ENCODE data around the gene RPL10A.
A peak's percentile ranks its signal among the peaks of the same experiment; 100 is the strongest.

The RPL10A gene

DNA sequence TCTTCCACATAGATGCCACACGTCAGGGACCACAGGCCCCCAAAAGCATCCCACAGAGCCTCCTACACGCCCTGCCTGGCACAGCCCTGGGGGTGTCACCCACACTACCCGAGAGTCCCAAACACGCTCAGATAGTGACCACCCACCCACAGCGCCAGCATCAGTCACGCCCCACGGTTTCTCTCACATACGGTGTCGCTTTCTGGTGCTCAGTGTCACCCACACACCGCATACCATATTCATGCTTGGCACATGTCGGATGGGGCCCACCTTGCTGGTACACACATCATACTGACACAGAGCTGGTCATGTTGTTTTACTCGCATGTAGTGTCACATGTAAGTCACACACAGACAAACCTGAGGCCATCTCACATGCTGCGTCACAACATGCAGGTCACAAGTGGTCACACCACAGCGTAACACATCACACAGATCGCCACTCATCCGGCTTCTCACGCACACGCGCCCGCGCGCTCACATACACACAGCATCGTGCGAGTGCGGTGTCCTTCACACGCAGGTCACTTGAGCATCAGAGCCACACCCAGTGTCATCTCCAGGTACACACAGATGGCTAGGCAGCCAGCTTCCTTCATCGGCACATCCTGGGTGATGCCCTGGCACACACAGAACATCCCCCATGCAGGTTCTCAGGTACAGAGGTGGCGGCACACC is 25.2 kb downstream of the RPL10A start:
- DNase-seq = no peak

DNA sequence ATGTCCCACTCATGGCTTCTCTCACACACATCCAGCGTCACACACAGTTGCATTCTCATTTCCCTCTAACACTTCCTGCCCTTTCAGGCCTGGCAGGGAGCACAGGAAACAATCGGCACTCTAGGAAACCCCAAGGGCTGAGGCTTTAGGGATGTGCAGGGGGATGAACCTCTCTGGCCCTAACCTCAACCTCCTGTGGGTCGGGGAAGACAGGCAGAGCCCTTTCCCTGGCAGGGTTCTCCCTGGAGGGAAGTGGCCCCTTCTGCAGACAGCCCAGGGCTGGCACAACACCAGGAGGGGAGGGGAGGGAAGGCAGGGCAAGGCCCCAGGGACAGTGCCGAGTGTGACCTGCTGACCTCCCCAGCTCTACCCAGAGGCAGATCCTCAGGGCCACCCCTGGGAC is 26.0 kb downstream of the RPL10A start:
- DNase-seq = no peak

DNA sequence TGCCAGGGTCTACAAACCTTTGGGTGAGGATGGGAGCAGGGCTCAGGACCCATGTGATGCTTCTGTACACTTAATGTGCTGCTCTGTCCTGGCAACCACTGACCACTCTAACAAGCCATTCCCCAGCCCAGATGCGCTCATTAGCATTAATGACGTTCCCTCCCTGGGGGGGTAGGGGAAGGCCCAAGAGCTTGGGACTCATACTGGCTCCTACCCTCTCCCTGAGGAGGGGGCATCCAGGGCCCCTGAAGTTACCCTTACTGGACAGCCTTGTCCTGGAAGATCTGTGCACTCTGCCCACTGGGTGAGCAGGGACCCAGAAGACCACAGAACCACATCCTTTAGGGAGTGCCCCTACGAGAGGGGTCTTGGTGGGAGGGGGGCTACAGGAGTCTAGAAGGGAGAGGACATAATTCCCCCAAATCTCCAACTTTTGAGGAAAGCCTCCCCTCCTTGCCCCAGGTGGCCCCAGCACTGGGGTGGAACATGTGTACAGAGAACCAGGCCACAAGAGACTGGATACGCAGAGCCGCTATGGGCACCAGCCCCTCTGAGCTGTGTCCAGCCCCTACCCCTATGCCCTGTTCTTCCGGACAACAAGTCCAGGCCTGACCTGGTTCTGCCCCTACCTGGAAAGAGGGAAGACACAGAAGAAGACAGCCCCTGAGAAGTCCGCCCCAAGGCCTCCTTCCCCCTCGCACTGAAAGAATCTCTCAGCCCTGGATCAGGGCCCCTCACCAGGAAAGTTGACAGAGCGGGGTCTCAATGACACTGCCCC is 27.2 kb downstream of the RPL10A start:
- DNase-seq = no peak

DNA sequence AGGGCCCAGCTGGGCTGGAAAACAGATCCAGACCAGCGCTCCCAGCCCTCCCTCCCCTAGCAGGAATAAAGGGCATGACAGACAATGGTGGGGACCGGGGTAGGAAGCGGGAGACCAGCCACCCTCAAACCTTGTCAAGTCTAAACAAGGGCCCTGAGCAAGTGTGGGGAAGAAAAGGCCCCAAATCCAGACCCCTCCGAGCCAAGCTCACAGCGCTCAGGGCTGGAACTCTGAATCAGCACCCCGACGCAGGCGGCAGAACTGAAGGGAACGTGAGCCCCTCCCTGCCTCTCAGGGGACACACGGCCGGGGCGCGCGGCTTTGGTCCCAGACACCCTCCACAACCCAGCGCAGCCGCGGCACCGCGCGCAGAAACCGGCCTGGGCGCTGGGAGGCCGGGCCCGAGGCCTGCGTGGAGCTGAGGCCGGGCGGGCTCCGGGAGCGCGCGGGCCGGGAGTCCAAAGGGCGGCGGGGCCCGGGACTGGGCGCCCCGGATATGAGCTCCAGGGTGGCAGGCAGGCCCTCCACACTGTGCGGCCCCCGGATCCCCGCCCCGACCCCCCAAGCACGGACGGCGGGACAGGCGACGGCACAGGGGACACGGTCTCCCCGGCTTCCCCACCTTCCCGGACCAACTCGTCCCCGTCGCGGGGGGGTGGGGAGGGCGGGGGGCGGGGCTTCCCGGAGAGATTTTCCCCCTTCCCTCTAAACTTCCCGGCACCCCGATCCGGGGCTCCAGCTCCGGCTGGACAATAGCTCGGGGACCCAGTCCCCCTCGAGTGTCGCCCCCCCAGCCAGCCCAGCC is 28.0 kb downstream of the RPL10A start:
- no peak for DNase-seq

DNA sequence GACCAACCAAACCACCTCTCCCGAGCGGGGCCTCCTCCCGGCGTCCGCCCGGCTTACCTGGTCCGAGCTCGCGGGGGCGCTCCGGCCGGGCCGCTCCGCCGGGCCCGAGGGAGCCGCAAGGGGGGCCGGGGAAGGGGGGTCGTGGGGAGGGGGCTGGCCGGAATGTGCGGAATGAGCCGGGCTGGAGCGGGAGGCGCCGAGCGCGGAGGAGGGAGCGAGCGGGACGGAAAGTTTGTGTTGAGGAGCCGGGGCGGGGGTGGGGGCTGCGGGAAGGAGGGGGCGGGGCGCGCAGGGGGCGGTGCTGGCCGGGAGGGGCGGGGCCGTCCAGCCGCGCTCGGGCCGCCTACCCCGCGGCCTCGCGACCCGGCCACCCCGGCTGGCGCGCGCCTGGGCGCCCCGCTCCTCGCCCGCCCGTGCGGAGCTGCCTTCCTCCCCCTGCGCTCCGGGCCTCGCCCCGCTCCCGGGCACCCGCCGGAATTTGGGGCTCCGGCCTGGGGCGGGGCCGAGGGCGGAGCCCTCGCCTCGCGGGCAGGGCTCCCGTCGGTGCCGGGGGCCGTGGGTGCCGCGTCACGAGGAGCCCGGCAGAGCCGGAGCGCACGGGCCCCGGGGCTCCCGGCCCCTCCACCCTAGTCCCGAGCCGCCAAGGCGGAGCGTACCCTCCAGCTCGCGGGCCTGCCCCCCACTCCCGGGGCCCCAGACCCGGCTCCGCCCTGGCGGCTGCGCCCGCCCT is 28.8 kb downstream of the RPL10A start, which contains the start of gene TEAD3:
Gene TEAD3, minus strand, starts transcription at position 239 of the 730 bp plus-strand sequence.
- peak; percentile 32 for DNase-seq

DNA sequence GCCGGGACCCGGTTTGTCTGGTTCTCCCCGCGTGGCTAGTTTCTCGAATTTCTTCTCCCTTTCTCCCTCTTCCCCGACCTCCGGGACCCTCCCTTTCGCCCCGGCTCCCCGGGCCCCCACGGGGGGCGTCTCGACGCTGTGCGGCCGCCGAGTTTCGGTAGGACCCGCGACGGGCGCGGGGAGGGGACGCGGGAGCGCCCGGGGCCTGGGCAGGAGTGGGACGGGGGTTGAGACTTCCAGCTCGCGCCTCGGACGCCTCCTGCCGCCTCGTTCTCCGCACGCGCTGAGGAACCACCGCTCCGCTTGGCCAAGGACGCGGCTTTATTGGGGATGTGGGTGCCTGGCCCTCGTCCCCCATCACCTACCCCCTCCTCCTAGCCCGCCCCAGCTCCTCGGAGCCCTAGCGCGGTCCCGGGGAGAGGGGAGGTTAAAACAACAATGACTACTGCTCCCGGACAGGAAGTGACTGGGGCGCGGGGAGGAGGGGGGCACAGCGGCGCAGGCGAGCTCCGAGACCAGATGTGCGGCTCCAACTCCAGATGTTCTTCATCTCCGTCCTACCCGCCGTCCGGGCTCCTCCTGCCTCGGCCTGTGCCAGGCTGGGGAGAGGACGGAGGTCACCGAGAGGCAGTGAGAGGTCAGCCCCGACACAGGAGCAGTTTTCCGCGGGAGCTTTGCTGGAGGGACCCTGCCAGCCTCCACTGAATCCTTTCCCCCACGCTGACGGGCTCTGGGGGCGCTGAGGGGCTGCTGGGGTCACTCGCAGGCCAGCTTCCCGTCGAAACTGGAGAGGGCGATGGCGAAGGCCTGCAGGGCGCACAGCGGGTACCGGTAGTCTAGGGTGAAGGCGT is 29.6 kb downstream of the RPL10A start:
- peak; percentile 24 for DNase-seq

DNA sequence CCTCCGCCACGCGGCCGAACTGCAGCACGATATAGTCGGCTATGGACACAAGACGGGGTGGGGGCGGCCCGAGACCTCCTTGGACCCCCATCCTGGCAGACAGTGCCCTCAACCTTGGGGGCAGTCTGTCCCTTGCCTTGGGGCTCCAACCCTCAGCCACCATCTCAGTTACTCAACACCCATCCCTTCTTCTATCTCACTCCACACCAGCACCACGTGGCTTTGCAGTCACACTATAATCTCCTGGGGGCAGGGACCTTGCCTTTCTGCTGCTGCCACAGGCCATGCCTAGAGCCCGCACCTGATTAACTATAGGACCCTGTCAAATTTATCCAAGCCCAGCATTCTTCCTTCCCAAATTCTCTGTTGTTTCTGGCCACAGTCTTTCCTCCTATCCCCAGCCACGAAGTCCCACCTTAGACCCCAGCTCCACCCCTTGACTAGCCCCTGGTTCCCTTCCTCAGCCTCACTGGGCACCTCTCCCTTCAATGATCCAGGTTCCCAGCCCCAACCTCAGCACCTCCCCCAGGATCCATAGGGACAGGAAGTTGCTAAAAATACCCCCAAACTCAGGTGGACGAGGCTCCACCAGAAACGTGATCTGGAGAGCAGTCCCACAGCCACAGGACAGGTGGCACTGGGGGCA is 30.3 kb downstream of the RPL10A start:
- no peak for DNase-seq

DNA sequence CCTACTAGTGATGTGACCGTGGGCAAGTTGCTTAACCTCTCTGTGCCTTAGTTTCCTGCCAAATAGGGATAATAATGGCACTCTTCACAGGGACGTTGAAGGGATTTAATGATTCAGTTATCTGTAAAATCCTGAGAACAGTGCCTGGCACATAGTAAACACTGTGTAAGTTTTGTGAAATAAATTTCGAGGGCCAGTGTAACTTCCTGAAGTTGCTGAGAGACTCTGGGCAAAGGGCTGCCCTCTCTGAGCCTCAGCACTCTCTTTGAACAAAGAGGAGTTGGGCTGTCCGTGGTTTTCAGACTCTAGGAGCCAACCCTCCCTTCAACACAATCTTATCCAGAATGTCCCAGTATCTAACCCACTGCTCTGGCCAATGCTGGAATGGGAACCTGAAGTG is 31.2 kb downstream of the RPL10A start:
- DNase-seq = no peak

DNA sequence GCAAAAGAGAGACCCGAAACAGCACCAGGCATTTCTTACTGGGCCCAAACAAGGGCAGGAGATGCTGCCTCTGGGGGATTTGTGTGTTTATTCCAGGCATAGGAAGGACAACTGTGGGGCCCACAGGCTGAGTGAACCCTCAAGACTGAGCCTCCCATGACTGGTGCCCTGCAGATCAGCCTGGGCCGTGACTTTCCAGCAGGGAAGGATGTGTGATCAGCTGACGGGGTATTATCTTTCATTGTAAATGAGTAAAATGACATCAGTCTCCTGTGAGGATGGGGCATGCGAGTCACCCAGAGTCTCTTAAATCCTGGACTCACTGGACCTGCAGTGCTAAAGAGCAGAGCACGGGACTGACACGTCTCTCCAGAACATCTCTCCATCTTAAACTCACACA is 32.6 kb downstream of the RPL10A start:
- no peak for DNase-seq

DNA sequence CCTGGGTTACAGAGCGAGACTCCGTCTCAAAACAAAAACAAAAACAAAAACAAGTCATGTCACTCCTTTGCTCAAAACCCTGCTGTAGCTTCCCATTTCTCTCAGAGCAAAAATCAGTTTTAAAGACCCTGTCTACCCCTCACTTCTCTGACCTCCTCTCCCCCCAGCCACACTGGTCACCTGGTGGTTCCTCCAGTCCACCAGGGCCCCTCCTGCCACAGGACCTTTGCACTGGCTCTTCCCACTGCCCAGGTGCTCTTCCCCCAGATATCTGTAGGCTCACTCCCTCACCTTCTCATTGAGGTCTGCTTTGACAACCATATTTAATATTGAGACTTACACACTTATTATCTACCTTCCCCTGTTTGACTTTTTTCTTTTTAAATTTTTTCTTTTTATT is 33.6 kb downstream of the RPL10A start:
- DNase-seq = no peak

DNA sequence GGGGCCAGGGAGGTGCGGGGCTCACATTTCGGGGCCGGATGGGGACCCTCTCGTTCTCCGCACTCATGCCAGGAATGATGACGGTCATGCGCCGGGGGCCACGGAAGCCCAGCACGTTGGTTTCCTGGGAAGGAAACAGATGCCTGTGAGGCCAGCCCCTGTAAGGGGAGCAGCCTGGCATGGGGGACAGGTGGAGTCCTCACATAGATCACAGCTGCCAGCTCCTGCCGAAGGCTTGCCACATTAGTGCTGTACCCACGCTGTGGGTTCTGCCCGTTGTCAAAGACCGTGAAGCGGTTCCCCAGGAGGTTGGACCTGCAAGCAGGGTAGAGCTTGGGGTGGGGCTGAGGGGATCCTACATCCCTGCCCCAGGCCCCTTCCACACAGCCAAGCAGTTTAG is 35.3 kb downstream of the RPL10A start:
- no peak for DNase-seq

DNA sequence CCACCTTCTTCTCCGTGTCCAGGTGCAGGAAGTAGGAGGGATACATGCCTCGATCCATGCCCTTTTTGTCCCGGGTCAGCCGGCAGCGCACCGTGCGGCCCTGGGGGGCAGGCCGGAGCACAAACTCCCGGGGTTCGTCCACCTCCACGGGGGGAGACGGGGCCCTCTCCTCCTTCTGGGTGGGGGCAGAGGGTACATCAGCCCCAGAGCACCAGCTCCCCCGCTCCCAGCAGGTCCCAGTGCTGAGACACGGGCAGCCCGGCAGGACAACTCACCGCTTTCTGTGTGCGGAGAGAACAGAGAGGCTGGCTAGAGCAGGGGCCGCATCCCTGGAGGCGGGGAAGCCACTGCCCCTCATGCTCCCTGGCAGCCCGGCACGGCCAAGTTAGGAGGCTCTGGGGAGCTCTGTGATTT is 37.8 kb downstream of the RPL10A start:
- DNase-seq = no peak

DNA sequence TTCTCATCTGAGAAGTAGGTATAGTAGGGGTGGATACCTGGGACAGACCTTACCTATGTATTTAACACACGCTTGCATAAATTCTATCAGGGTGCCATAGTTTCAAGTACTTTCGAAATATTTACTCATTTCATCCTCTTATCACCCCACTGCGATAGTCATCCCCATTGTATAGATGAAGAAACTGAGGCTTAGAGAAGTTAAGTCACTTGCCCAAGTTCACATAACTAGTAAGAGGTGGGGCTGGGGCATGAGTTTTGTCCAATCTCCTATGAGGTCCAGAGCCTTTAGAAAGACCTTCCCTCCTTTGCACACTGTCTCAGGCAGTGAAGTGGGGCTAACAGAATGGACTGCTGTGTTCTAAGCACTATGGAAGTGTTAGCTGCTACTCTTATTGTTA is 38.3 kb downstream of the RPL10A start:
- DNase-seq = no peak

DNA sequence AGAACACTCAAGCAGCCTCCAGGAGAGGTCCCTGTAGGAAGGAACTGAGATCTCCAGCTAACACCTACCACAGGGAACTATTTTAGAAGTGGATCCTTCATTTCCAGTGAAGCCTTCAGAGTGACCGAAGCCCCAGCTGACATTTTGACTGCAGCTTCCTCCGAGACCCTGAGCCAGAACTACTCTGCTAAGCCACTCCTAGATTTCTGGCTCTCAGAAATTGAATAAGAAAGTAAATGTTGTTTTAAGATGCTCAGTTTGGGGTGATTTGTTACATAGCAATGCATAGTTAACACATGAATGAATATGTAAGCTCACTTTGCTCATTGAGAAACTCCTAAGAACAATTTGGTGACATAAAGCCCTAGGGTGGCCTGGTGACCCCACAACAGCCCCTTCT is 39.0 kb downstream of the RPL10A start:
- no peak for DNase-seq

DNA sequence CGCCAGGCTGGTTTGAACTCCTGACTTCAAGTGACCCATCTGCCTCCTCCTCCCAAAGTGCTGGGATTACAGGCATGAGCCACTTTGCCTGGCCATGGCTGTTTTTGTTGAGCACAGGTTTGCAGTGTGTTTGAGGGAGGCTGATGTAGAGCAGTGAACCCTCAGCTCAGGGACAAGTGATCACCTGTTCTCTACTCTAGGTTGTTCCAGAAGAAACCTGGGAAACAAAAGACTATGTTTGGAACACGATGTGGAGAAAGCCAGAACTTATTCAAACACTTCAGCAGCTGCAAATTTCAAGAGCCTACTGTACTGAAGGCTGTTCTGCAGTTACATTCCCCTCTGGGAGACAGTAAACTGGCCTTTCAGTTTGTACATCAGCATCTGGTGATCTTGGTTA is 39.8 kb downstream of the RPL10A start:
- no peak for DNase-seq

DNA sequence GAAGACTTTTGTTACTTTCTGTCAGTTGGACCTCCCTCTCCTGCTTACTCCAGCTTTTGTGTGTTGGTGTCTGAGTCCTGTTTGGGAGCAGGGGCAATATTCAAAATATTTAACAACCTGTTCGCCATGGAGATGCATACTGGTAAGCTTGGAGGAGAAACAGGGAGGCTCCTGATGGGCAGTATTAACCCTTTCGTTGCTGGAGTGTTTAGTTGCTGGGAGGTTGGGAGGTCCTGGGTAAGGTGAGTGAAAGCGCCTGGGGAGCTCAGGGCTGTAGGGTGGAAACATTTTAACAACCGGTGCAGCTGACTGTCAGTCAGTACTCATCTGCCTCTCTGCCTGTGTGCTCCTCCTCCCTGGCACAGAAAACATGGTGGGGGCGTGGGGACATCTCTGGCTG is 40.3 kb downstream of the RPL10A start:
- DNase-seq = no peak

DNA sequence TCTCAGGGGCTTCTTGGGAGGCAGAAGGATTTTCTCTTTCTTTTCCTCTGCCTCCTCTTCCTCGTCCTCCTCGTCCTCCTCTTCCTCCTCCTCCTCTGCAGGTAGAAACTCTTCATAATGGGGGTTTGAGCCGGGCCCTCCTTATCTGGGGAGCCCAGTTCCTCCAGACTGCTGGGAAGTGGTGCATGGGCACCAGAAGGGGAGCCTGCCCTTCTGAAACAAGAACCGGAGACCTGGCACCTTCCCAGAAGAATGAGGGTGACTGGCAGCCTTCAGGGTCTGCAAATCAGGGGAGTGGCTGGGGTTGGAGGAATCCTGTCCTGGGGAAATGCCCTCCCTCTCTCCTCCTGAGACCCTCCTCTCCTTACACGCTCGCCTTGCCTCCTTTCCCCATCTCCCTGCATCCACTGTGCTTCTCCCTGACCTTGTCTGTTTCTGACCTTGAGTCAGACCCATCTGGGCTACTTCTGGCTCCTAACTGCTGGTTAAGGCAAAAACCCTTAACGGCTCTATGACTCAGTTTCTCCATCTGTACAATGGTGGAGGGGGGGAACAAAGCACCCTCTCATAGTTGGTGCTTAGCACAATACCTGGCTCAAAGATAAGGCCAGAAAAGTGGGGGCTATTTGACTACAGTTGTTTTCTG is 42.8 kb downstream of the RPL10A start:
- no peak for DNase-seq

DNA sequence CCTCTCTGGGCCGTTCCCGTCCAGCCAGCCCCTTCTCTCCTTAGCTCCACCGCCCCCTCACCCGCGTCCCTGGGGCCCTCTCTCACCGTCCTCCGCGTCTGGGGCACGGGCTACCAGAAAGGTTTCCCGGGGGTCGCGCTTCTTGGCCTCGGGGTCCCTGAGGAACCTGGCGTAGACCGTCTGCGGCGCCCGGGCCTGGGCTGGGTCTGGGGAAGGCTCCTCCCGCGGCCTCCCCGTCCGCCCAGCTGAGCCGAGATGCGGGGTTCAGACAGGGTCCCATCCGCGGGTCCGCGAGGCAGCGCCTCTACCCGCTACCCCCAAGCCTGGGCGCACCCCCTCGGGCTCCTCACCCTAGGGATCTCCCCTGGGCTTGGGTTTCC is 43.4 kb downstream of the RPL10A start:
- DNase-seq = no peak

DNA sequence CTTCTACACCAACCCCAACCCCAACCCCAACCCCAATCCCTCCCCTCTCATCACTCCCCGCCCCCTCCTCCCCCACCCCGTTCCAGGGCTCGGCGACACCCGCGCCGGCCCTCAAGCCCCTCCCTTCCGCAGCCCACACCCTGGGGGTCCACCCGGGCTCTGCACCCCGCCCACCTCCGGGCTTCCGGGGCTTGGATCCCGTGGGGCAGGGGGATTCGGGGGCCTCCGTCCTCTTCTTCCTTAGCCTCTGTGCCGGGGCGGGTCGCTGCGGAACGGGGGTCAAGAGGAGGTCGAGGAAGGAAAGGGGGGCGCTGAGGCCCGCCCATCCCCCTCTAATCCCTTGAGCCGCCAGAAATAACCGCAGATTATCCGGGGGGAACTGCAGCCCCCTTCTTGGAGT is 43.8 kb downstream of the RPL10A start:
- no peak for DNase-seq

DNA sequence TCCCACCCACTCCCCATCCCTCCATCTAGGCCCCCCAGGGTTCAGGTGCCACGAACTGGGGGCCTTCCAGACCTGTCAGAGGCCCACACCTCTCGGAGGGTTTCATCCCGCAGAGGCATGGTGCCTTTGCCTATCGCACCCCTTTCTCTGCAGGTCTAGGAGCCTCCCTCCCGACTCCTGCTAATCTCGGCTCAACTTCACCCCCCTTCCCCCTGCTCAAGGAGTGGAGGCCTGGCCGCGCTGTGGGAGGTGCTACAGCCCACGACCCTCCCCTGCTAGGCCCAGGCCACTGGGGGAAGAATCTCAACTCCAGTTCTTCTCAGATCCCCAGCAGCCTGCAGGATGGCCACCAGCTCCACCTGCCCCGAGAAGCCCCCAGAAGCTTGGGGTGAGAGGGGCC is 44.5 kb downstream of the RPL10A start, which contains the start of gene TULP1:
Gene TULP1, minus strand, starts transcription at position 157 of the 400 bp plus-strand sequence. Its CDS starts 38 bp downstream, at position 119.
- no peak for DNase-seq

DNA sequence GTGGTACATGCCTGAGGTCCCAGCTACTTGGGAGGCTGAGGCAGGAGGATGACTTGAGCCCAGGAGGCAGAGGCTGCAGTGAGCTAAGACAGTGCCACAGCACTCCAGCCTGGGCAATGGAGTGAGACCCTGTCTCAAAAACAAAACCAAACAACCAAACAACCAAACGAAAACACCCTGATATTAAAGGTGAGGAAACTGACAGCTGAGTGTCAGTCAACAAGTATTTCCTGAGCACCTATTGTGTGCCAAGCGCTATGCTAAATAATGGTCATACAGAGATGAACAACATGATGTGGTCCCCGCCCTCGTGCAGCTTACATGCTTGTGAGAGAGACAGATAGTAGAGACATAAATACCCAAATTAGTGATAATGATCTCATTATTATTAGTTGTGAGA is 46.4 kb downstream of the RPL10A start:
- no peak for DNase-seq
